Stimulated activated CD4-positive, alpha-beta T cell treated with anti-CD3 and anti-CD28 coated beads, Interleukin-15, amount 100 ng/mL, for 1 hour (primary cell): Measurements from ENCODE around the gene GNAO1.
"Not testable (repeated sequence)": the region's sequence is repeated elsewhere in the genome, so short reads cannot be mapped to it uniquely, and the experiment has no call there.

Experiments
- DNase-seq, 2 donors: peaks; one replicate each; pipeline ENCODE4 v3.0.0-alpha.2; 2020; ENCODE audit warnings: low read depth in 1 of 2, low spot score in 1 of 2

GNAO1 gene

GRCh38 chr16:56382459-56382858 is 191.2 kb downstream of the GNAO1 start:
- DNase-seq = no peak

- DNase-seq = no peak
These were observed 191.6 kb downstream of the GNAO1 start for GRCh38 chr16:56382901-56383355.

- DNase-seq = no peak
These were observed 192.9 kb downstream of the GNAO1 start for GRCh38 chr16:56384074-56384721.

GRCh38 chr16:56387396-56387795 is 196.1 kb downstream of the GNAO1 start:
- DNase-seq = no peak

GRCh38 chr16:56388209-56388608 is 196.9 kb downstream of the GNAO1 start:
- no peak for DNase-seq

GRCh38 chr16:56389554-56389953 is 198.3 kb downstream of the GNAO1 start:
- no peak for DNase-seq

- not testable (repeated sequence) for DNase-seq
These were observed 205.4 kb downstream of the GNAO1 start for GRCh38 chr16:56396724-56397123.

- no peak for DNase-seq
These were observed 207.8 kb downstream of the GNAO1 start for GRCh38 chr16:56399047-56399446.

GRCh38 chr16:56399486-56399885 is 208.2 kb downstream of the GNAO1 start:
- no peak for DNase-seq

GRCh38 chr16:56400458-56400857 is 209.2 kb downstream of the GNAO1 start:
- no peak for DNase-seq

- no peak for DNase-seq
These were observed 210.2 kb downstream of the GNAO1 start for GRCh38 chr16:56401482-56401881.

- no peak for DNase-seq
These were observed 214.8 kb downstream of the GNAO1 start for GRCh38 chr16:56405977-56406672.
